Stomach (tissue), 9 donors: ENCODE measurements around the gene TEX36. TPM values are rescaled to one million over a fixed set of nuclear protein-coding genes. Genes with fewer than 3 reads are reported as not detected.

Experiments used
- DNase-seq, 2 donors: peaks; one replicate each; pipeline versions ENCODE4 v3.0.0 to v3.0.0-alpha.2; 2013 to 2019
- H3K27ac ChIP-seq, 5 donors: fragments of 200-600 bp in 4 of 5; sonication (generic) in 4 of 5; one replicate each; pipeline ENCODE4 v1.5.1; 2013 to 2019; ENCODE audit warnings: mild to moderate bottlenecking in 1 of 5, moderate library complexity in 1 of 5
- H3K27me3 ChIP-seq, 3 donors: fragments of 200-600 bp; sonication (generic); one replicate each; pipeline ENCODE4 v1.5.1; 2017 to 2019; ENCODE audit warnings: mixed run types in 1 of 3
- H3K36me3 ChIP-seq, 4 donors: fragments of 200-600 bp; sonication (generic); 1 replicate in 3 of 4; 2 replicates in 1 of 4; pipeline ENCODE4 v1.5.1; 2016 to 2019
- H3K4me1 ChIP-seq, 4 donors: fragments of 200-600 bp; sonication (generic); one replicate each; pipeline ENCODE4 v1.5.1; 2016 to 2019
- H3K4me3 ChIP-seq, 4 donors: fragments of 200-600 bp; sonication (generic) in 3 of 4; one replicate each; pipeline ENCODE4 v1.5.1; 2016 to 2019; ENCODE audit warnings: mild to moderate bottlenecking in 1 of 4
- H3K9me3 ChIP-seq, 4 donors: fragments of 200-600 bp; sonication (generic); one replicate each; pipeline ENCODE4 v1.5.1; 2016 to 2019
- EP300 ChIP-seq: sonication (generic); formaldehyde crosslinking; IDR thresholded peaks from one replicate; pipeline ENCODE4 v1.6.1; 2017; ENCODE audit warnings: antibody characterized with exemption
- POLR2A ChIP-seq, 4 donors: fragments of 450-650 bp; IDR thresholded peaks; one replicate each; pipeline ENCODE4 v1.6.1; 2016; ENCODE audit warnings: antibody characterized with exemption in 4 of 4, control low read depth in 2 of 4, mild to moderate bottlenecking in 1 of 4, moderate library complexity in 1 of 4
- POLR2AphosphoS5 ChIP-seq, 3 donors: sonication (generic); formaldehyde crosslinking; IDR thresholded peaks; one replicate each; pipeline ENCODE4 v1.6.1; 2016; ENCODE audit warnings: antibody characterized with exemption in 3 of 3
- WGBS, 5 donors: extraction: QIAGEN DNeasy Blood & Tissue Kit in 3 of 5; methylation state at CpG; one replicate each; pipeline versions ENCODE4 v1.1.5 to v1.1.7; 2013 to 2018; 5-methylcytosine and 5-hydroxymethylcytosine counted together
- intact Hi-C: fragments of 100-400 bp; cut with DNase I; formaldehyde crosslinking; loops from one replicate; pipeline ENCODE4 v1.15.1; 2023; ENCODE audit warnings: low total_unique reads
- polyA plus RNA-seq, 3 donors: library from polyadenylated mRNA; stranded (reverse); fragments of 200-250 nt; gene quantifications; one replicate each; pipeline ENCODE4 v1.2.3, GENCODE V29; 2013
- total RNA-seq, 5 donors: library from RNA; depleted of rRNA; stranded (reverse); fragments of >200 nt; gene quantifications; one replicate each; pipeline versions ENCODE4 v1.1.0 to v1.2.3, GENCODE V29; 2014 to 2016
- TF ChIP-seq, protein P1 (sequence below), 7 experiments: fragments of 450-650 bp in 4 of 7; fragments of 200-600 bp in 3 of 7; sonication (generic) in 3 of 7; IDR thresholded peaks; one replicate each; pipeline ENCODE4 v1.5.1; 2016 to 2019; ENCODE audit warnings: antibody characterized with exemption in 7 of 7, control low read depth in 2 of 7, mild to moderate bottlenecking in 1 of 7
- donor health status: healthy with polysubstance abuse.
- donor health status: Bipolar disorder and iron deficiency.
- donor health status: healthy.

TEX36 gene
- total and polyA plus RNA-seq, 8 donors, result not detected

DNA sequence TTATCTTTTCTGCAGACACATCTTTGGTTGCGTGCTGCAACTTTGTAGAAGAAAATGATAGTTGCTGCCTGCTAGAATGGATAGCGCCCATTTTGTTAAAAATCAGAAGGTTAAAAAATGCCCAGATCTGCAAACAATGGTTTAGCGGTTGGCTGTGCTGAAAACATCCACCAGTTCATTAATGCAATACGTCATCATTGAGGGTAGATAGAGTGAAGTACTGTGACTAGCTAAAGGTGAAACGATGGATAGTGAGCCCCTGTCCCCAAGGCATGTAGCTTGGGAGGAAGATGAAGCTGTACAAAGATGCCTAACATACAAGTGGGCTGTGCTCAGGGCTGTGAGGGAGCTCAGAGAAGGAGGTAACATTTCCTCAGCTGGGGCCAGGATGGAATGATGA lies 48.4 kb downstream of the TEX36 start:
- Histone ChIP-seq H3K4me3 (no peak overlapping the region), H3K27ac (no peak overlapping the region), H3K27me3 (peaks cover 0 to 13% (median 4%) of the 10 kb centered on the region in 3 donors), H3K4me1 (no peaks in the 10 kb centered on the region), H3K9me3 (no peaks in the 10 kb centered on the region), H3K36me3 (no peaks in the 10 kb centered on the region)
- TF ChIP-seq, protein P1, sequence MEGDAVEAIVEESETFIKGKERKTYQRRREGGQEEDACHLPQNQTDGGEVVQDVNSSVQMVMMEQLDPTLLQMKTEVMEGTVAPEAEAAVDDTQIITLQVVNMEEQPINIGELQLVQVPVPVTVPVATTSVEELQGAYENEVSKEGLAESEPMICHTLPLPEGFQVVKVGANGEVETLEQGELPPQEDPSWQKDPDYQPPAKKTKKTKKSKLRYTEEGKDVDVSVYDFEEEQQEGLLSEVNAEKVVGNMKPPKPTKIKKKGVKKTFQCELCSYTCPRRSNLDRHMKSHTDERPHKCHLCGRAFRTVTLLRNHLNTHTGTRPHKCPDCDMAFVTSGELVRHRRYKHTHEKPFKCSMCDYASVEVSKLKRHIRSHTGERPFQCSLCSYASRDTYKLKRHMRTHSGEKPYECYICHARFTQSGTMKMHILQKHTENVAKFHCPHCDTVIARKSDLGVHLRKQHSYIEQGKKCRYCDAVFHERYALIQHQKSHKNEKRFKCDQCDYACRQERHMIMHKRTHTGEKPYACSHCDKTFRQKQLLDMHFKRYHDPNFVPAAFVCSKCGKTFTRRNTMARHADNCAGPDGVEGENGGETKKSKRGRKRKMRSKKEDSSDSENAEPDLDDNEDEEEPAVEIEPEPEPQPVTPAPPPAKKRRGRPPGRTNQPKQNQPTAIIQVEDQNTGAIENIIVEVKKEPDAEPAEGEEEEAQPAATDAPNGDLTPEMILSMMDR (IDR thresholded peaks at IDR 0.05), result no peak
- TF ChIP-seq POLR2A (IDR thresholded peaks at IDR 0.05), result no peak
- no peak for TF ChIP-seq POLR2AphosphoS5 (IDR thresholded peaks at IDR 0.05)
- TF ChIP-seq EP300, result no peak
- WGBS, 5 donors, result 80 to 89% (median 86%) methylated on average over 5 of the region's 5 CpGs
- intact Hi-C loops, result no loop called here
- DNase-seq, result no peak

DNA sequence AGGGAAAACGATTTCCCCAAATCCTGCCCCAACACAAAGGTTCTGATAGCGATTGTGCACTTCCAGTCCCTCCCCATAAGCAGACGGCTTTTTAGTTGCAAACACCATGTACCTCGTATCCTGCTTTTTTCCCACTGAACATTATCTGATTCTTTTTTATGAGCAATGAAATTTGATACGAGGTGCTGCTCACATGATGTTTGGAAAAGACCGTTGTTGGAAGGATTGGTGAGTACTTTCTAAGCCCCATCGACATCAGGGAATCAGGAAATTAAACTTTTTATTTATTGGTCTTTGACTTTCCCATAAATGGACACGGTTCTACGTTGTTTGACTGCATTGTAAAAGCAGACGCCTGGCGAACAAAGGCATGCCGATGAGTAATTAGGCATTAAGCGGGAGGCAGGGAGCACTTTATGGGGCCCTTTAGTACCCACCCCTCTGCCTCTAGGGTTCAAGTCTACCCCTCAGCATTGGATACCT lies 49.4 kb downstream of the TEX36 start:
- 39 to 52% (median 45%) methylated on average over 13 of the region's 13 CpGs for whole genome bisulfite sequencing, 5 donors
- Histone ChIP-seq H3K4me1 (no peaks in the 10 kb centered on the region), H3K9me3 (no peaks in the 10 kb centered on the region), H3K36me3 (no peaks in the 10 kb centered on the region), H3K27me3 (peaks cover 0 to 12% (median 4%) of the 10 kb centered on the region in 3 donors), H3K27ac (no peak overlapping the region), H3K4me3 (no peak overlapping the region)
- intact Hi-C loops, result no loop called here
- DNase-seq, result no peak
- TF ChIP-seq, protein P1 (IDR thresholded peaks at IDR 0.05), result no peak

DNA sequence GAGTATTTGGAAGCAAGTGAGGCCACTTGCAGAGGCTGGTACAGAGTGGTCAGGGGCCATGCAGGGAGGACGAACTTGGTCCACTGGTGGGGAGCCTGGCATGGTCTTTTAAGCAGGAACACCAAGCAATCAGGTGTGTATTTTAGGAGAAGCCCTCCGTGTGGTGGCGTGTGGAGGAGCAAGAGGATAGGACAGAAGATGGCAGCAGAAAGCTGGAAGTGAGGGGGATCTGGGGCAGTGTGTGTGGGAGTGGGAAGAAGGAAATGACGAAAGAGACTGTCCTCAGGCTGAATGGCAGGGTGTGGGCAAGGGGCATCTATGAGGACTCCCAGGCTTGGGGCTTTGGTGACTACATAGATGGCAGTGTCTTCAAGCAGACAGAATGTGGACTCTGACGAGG lies 51.2 kb downstream of the TEX36 start:
- no peak for DNase-seq
- intact Hi-C loops, result no loop called here
- Histone ChIP-seq H3K27ac (no peak overlapping the region), H3K4me3 (no peak overlapping the region), H3K9me3 (no peaks in the 10 kb centered on the region), H3K27me3 (no peaks in the 10 kb centered on the region), H3K4me1 (no peaks in the 10 kb centered on the region), H3K36me3 (no peaks in the 10 kb centered on the region)
- 66 to 80% (median 77%) methylated on average over 5 of the region's 5 CpGs for WGBS, 5 donors
- TF ChIP-seq POLR2AphosphoS5 (IDR thresholded peaks at IDR 0.05) (no peak), EP300 (no peak)

DNA sequence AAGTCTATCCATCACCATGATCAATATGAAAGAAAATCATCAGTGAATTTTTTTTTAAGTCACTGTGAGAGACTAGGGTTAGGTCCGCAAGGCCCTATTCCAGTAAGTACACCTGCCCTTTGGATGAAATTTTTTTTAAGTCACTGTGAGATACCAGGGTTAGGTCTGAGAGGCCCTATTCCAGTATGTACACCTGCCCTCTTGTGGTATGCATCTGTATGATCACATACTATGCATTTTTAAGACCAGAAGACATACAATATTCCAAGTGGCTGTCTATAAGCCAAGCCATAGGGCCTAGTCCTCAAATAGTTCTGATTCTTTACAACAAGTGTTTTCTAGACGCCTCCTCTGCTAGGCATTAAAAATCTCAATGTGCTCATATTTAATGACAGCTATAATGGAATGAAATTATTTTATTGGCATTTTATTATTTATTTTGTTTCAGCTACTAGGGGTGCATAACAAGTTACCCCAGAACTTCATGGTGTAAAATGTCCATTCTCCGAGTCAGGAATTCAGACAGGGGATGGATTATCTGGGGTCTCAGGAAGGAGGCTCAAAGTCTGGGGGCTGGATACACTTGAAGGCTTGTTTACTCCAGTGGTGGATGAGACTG lies 53.1 kb downstream of the TEX36 start:
- 62 to 79% (median 66%) methylated on average over 3 of the region's 3 CpGs for WGBS, 5 donors
- no peak overlapping the region for H3K4me3 ChIP-seq
- no peaks in the 10 kb centered on the region for H3K36me3 ChIP-seq
- intact Hi-C loops, result no loop called here
- H3K27ac ChIP-seq, result no peak overlapping the region
- H3K9me3 ChIP-seq, result no peaks in the 10 kb centered on the region
- no peaks in the 10 kb centered on the region for H3K4me1 ChIP-seq
- DNase-seq, result peak in 1 of 2 donors; percentile 81
- no peaks in the 10 kb centered on the region for H3K27me3 ChIP-seq
- TF ChIP-seq EP300 (no peak), POLR2AphosphoS5 (IDR thresholded peaks at IDR 0.05) (no peak)
- TF ChIP-seq, protein P1 (IDR thresholded peaks at IDR 0.05), result peak in 3 of 7 experiments; percentile 11 to 32 (median 20)
